ENCODE data around the gene TFDP1. TPM values are rescaled to one million over a fixed set of nuclear protein-coding genes. Genes with fewer than 3 reads are reported as not detected.
A peak's percentile ranks its signal among the peaks of the same experiment; 100 is the strongest.

Gene TFDP1
- total and polyA plus RNA-seq, 4 donors = 17.4 to 36.6 (median 33.1) TPM

GRCh38 chr13:113630296-113630695 lies 45.7 kb downstream of the TFDP1 start:
- Histone ChIP-seq H3K4me3 (ENCODE audit: low read length in 2 of 2) (no peak overlapping the region), H3K9me3 (ENCODE audit: control insufficient read depth, low read length) (no peaks in the 10 kb centered on the region), H3K27ac (ENCODE audit: low read depth in 1 of 2, low read length in 2 of 2) (no peak overlapping the region), H3K27me3 (ENCODE audit: control insufficient read depth in 1 of 2, insufficient read depth in 2 of 2, low read length in 1 of 2) (no peaks in the 10 kb centered on the region), H3K36me3 (ENCODE audit: control insufficient read depth in 1 of 2, insufficient read depth in 2 of 2, low read length in 1 of 2) (no peaks in the 10 kb centered on the region), H3K4me1 (ENCODE audit: control insufficient read depth in 1 of 2, insufficient read depth in 2 of 2, low read length in 2 of 2) (no peaks in the 10 kb centered on the region)
- WGBS, 2 donors = 94 to 96% methylated on average over 11 of the region's 11 CpGs
- no peak for ATAC-seq (ENCODE audit: low FRiP score)
- intact Hi-C loops (cut with DNase I) = no loop called here
- DNase-seq = peak; percentile 30 to 36

GRCh38 chr13:113630804-113631203 lies 46.3 kb downstream of the TFDP1 start:
- no peaks in the 10 kb centered on the region for H3K27me3 ChIP-seq (ENCODE audit: control insufficient read depth in 1 of 2, insufficient read depth in 2 of 2, low read length in 1 of 2)
- H3K36me3 ChIP-seq (ENCODE audit: control insufficient read depth in 1 of 2, insufficient read depth in 2 of 2, low read length in 1 of 2) = no peaks in the 10 kb centered on the region
- 91 to 95% methylated on average over 6 of the region's 6 CpGs for WGBS, 2 donors
- H3K27ac ChIP-seq (ENCODE audit: low read depth in 1 of 2, low read length in 2 of 2) = no peak overlapping the region
- H3K4me3 ChIP-seq (ENCODE audit: low read length in 2 of 2) = no peak overlapping the region
- ATAC-seq (ENCODE audit: low FRiP score) = no peak
- DNase-seq = peak; percentile 28 to 61
- intact Hi-C loops (cut with DNase I) = no loop called here
- no peaks in the 10 kb centered on the region for H3K9me3 ChIP-seq (ENCODE audit: control insufficient read depth, low read length)
- no peaks in the 10 kb centered on the region for H3K4me1 ChIP-seq (ENCODE audit: control insufficient read depth in 1 of 2, insufficient read depth in 2 of 2, low read length in 2 of 2)

GRCh38 chr13:113631341-113632095 lies 47.0 kb downstream of the TFDP1 start:
- Histone ChIP-seq H3K4me3 (ENCODE audit: low read length in 2 of 2) (no peak overlapping the region), H3K4me1 (ENCODE audit: control insufficient read depth in 1 of 2, insufficient read depth in 2 of 2, low read length in 2 of 2) (no peaks in the 10 kb centered on the region), H3K36me3 (ENCODE audit: control insufficient read depth in 1 of 2, insufficient read depth in 2 of 2, low read length in 1 of 2) (no peaks in the 10 kb centered on the region), H3K9me3 (ENCODE audit: control insufficient read depth, low read length) (no peaks in the 10 kb centered on the region), H3K27me3 (ENCODE audit: control insufficient read depth in 1 of 2, insufficient read depth in 2 of 2, low read length in 1 of 2) (no peaks in the 10 kb centered on the region), H3K27ac (ENCODE audit: low read depth in 1 of 2, low read length in 2 of 2) (no peak overlapping the region)
- WGBS, 2 donors = 96% methylated on average over 42 of the region's 42 CpGs
- intact Hi-C loops (cut with DNase I) = no loop called here
- ATAC-seq (ENCODE audit: low FRiP score) = no peak
- DNase-seq = peak; percentile 32 to 62

GRCh38 chr13:113632706-113633484 lies 48.3 kb downstream of the TFDP1 start:
- Histone ChIP-seq H3K36me3 (ENCODE audit: control insufficient read depth in 1 of 2, insufficient read depth in 2 of 2, low read length in 1 of 2) (no peaks in the 10 kb centered on the region), H3K27ac (ENCODE audit: low read depth in 1 of 2, low read length in 2 of 2) (no peak overlapping the region), H3K27me3 (ENCODE audit: control insufficient read depth in 1 of 2, insufficient read depth in 2 of 2, low read length in 1 of 2) (no peaks in the 10 kb centered on the region), H3K9me3 (ENCODE audit: control insufficient read depth, low read length) (no peaks in the 10 kb centered on the region), H3K4me1 (ENCODE audit: control insufficient read depth in 1 of 2, insufficient read depth in 2 of 2, low read length in 2 of 2) (no peaks in the 10 kb centered on the region), H3K4me3 (ENCODE audit: low read length in 2 of 2) (no peak overlapping the region)
- DNase-seq = peak; percentile 24 to 49
- 96% methylated on average over 37 to 38 of the region's 38 CpGs for WGBS, 2 donors
- no peak for ATAC-seq (ENCODE audit: low FRiP score)
- intact Hi-C loops (cut with DNase I) = no loop called here

- DNase-seq (peak in 1 of 2 donors; percentile 62), ATAC-seq (ENCODE audit: low FRiP score) (no peak)
- Histone ChIP-seq H3K4me3 (ENCODE audit: low read length in 2 of 2) (no peak overlapping the region), H3K4me1 (ENCODE audit: control insufficient read depth in 1 of 2, insufficient read depth in 2 of 2, low read length in 2 of 2) (no peaks in the 10 kb centered on the region), H3K27me3 (ENCODE audit: control insufficient read depth in 1 of 2, insufficient read depth in 2 of 2, low read length in 1 of 2) (no peaks in the 10 kb centered on the region), H3K9me3 (ENCODE audit: control insufficient read depth, low read length) (no peaks in the 10 kb centered on the region), H3K36me3 (ENCODE audit: control insufficient read depth in 1 of 2, insufficient read depth in 2 of 2, low read length in 1 of 2) (no peaks in the 10 kb centered on the region), H3K27ac (ENCODE audit: low read depth in 1 of 2, low read length in 2 of 2) (no peak overlapping the region)
- intact Hi-C loops (cut with DNase I) = no loop called here
- 95 to 97% methylated on average over 18 of the region's 18 CpGs for WGBS, 2 donors
Measured at GRCh38 chr13:113633485-113633873, 48.9 kb downstream of the TFDP1 start.

- Histone ChIP-seq H3K36me3 (ENCODE audit: control insufficient read depth in 1 of 2, insufficient read depth in 2 of 2, low read length in 1 of 2) (peaks cover 0 to 2% of the 10 kb centered on the region in 2 donors), H3K4me1 (ENCODE audit: control insufficient read depth in 1 of 2, insufficient read depth in 2 of 2, low read length in 2 of 2) (no peaks in the 10 kb centered on the region), H3K4me3 (ENCODE audit: low read length in 2 of 2) (no peak overlapping the region), H3K9me3 (ENCODE audit: control insufficient read depth, low read length) (no peaks in the 10 kb centered on the region), H3K27ac (ENCODE audit: low read depth in 1 of 2, low read length in 2 of 2) (no peak overlapping the region), H3K27me3 (ENCODE audit: control insufficient read depth in 1 of 2, insufficient read depth in 2 of 2, low read length in 1 of 2) (no peaks in the 10 kb centered on the region)
- DNase-seq = no peak
- intact Hi-C loops (cut with DNase I) = no loop called here
- no peak for ATAC-seq (ENCODE audit: low FRiP score)
- 95 to 96% methylated on average over 16 of the region's 16 CpGs for WGBS, 2 donors
Measured at GRCh38 chr13:113634279-113635047, 49.9 kb downstream of the TFDP1 start.

GRCh38 chr13:113635048-113635420 lies 50.5 kb downstream of the TFDP1 start:
- intact Hi-C loops (cut with DNase I) = no loop called here
- Histone ChIP-seq H3K4me1 (ENCODE audit: control insufficient read depth in 1 of 2, insufficient read depth in 2 of 2, low read length in 2 of 2) (no peaks in the 10 kb centered on the region), H3K4me3 (ENCODE audit: low read length in 2 of 2) (no peak overlapping the region), H3K27me3 (ENCODE audit: control insufficient read depth in 1 of 2, insufficient read depth in 2 of 2, low read length in 1 of 2) (no peaks in the 10 kb centered on the region), H3K9me3 (ENCODE audit: control insufficient read depth, low read length) (no peaks in the 10 kb centered on the region), H3K27ac (ENCODE audit: low read depth in 1 of 2, low read length in 2 of 2) (no peak overlapping the region), H3K36me3 (ENCODE audit: control insufficient read depth in 1 of 2, insufficient read depth in 2 of 2, low read length in 1 of 2) (peaks cover 0 to 5% of the 10 kb centered on the region in 2 donors)
- peak; percentile 26 to 68 for DNase-seq
- no peak for ATAC-seq (ENCODE audit: low FRiP score)
- WGBS, 2 donors = 95 to 97% methylated on average over 6 to 7 of the region's 7 CpGs

- Histone ChIP-seq H3K9me3 (ENCODE audit: control insufficient read depth, low read length) (no peaks in the 10 kb centered on the region), H3K4me1 (ENCODE audit: control insufficient read depth in 1 of 2, insufficient read depth in 2 of 2, low read length in 2 of 2) (no peaks in the 10 kb centered on the region), H3K36me3 (ENCODE audit: control insufficient read depth in 1 of 2, insufficient read depth in 2 of 2, low read length in 1 of 2) (peaks cover 0 to 5% of the 10 kb centered on the region in 2 donors), H3K4me3 (ENCODE audit: low read length in 2 of 2) (no peak overlapping the region), H3K27ac (ENCODE audit: low read depth in 1 of 2, low read length in 2 of 2) (no peak overlapping the region), H3K27me3 (ENCODE audit: control insufficient read depth in 1 of 2, insufficient read depth in 2 of 2, low read length in 1 of 2) (no peaks in the 10 kb centered on the region)
- intact Hi-C loops (cut with DNase I) = no loop called here
- WGBS, 2 donors = 97% methylated on average over 22 to 25 of the region's 25 CpGs
- DNase-seq = peak; percentile 24 to 70
- no peak for ATAC-seq (ENCODE audit: low FRiP score)
Measured at GRCh38 chr13:113635709-113636108, 51.2 kb downstream of the TFDP1 start.
